Measurements from ENCODE around the gene KIF26B.

- TF ChIP-seq PATZ1 (CRISPR knock-in tag; IDR thresholded peaks at IDR 0.05; ENCODE audit: borderline replicate concordance) (no peak), GLIS3 (CRISPR knock-in tag; IDR thresholded peaks at IDR 0.05) (no peak), ZFP30 (CRISPR knock-in tag; IDR thresholded peaks at IDR 0.05) (no peak), TCF4 (CRISPR knock-in tag; IDR thresholded peaks at IDR 0.05; ENCODE audit: borderline replicate concordance) (no peak), CREB5 (CRISPR knock-in tag; IDR thresholded peaks at IDR 0.05; ENCODE audit: low read depth) (no peak), ESRRG (CRISPR knock-in tag; IDR thresholded peaks at IDR 0.05) (no peak)
These were observed 671 bp downstream of the KIF26B start for GRCh38 chr1:245155272-245156040.

Data from SK-N-SH treated with all-trans-retinoic acid at 6 μM for 48 hours (cell line).